ENCODE data around the gene IGFBP2. TPM values are rescaled to one million over a fixed set of nuclear protein-coding genes. Genes with fewer than 3 reads are reported as not detected.
A peak's percentile ranks its signal among the peaks of the same experiment; 100 is the strongest.

The IGFBP2 gene
- total and polyA plus RNA-seq, 2 of the 4 experiments (the other 2 are of a cell fraction) = 33.5 to 236 TPM

GRCh38 chr2:216660496-216660895, 27.3 kb downstream of the IGFBP2 start:
- Histone ChIP-seq H2BK5ac (ENCODE audit: low read depth, low read length, poor library complexity, severe bottlenecking) (no peak overlapping the region), H3K27me3 (ENCODE audit: control insufficient read depth, insufficient read depth, low read length) (no peaks in the 10 kb centered on the region; the same call in 1 of the 2 replicates), H3K27ac (ENCODE audit: insufficient read depth, low read length) (no peak overlapping the region), H2BK15ac (ENCODE audit: low read depth, low read length) (no peak overlapping the region), H4K8ac (ENCODE audit: low read depth in 2 of 2, low read length in 2 of 2) (no peak overlapping the region), H2AK9ac (replicated peaks; ENCODE audit: low read depth, low read length, poor library complexity) (peak overlapping the region; percentile 14), H3K23ac (ENCODE audit: low read depth, low read length) (no peak overlapping the region), H3K9ac (ENCODE audit: low read depth, low read length) (no peak overlapping the region), H4K91ac (ENCODE audit: insufficient read depth, low read depth, low read length) (no peak overlapping the region), H3K4ac (ENCODE audit: low read depth, low read length) (no peak overlapping the region), H3K18ac (ENCODE audit: low read depth, low read length) (no peak overlapping the region), H3K56ac (ENCODE audit: extremely low read depth, insufficient read depth, low read length) (no peak overlapping the region), H2BK20ac (ENCODE audit: low read depth, low read length) (no peak overlapping the region), H2AFZ (replicated peaks; ENCODE audit: low read length, poor library complexity) (no peak overlapping the region), H3K4me3 (ENCODE audit: insufficient read depth, low read depth, low read length) (no peak overlapping the region), H4K5ac (ENCODE audit: low read depth, low read length) (no peak overlapping the region), H3K36me3 (ENCODE audit: control insufficient read depth, insufficient read depth, low read length) (peaks cover 2% of the 10 kb centered on the region; the same call in 1 of the 2 replicates), H3K4me1 (ENCODE audit: control insufficient read depth, insufficient read depth, low read length) (no peaks in the 10 kb centered on the region; the same call in 1 of the 2 replicates), H3K14ac (replicated peaks; ENCODE audit: low read depth, low read length) (no peak overlapping the region), H4K20me1 (ENCODE audit: insufficient read depth, low read length) (no peaks in the 10 kb centered on the region), H2BK120ac (ENCODE audit: low read depth, low read length) (no peak overlapping the region), H3K9me1 (ENCODE audit: insufficient read depth, low read length) (no peaks in the 10 kb centered on the region), H2AK5ac (ENCODE audit: low read depth, low read length) (0 out of 2 replicates have a peak overlapping the region, but pooled peaks have one; percentile 25), H3K79me1 (ENCODE audit: low read depth in 1 of 2, low read length in 2 of 2) (no peaks in the 10 kb centered on the region), H3K4me2 (ENCODE audit: low read depth, low read length) (no peak overlapping the region), H3K9me3 (ENCODE audit: control insufficient read depth, insufficient read depth, low read length) (no peaks in the 10 kb centered on the region)
- ChIA-PET CTCF (no interaction called here), POLR2A (ENCODE audit: unreplicated experiment) (no interaction called here)
- DNase-seq = no peak
- no peak for TF ChIP-seq MAZ (IDR thresholded peaks at IDR 0.05; ENCODE audit: borderline replicate concordance, low read depth, low read length)
- in situ Hi-C loops (cut with MboI; ENCODE audit: low sequenced_read_pairs) (loop anchor here (10.0 kb wide), 1 partner anchor 436 kb away; no protein-coding TSS in a partner anchor), intact Hi-C loops (cut with micrococcal nuclease) (loop anchor here (10.0 kb wide), 1 partner anchor 626 kb away; no protein-coding TSS in a partner anchor), dilution Hi-C loops (cut with HindIII; ENCODE audit: low sequenced_read_pairs, unreplicated experiment) (loop anchor here (25.0 kb wide), 1 partner anchor 148 kb away; no protein-coding TSS in a partner anchor)
- no peak for ATAC-seq (ENCODE audit: low read depth)
- 93% methylated on average over 7 of the region's 10 CpGs; no CpG with 5 or more reads in 1 of the 2 experiments for WGBS, 2 experiments (ENCODE audit: extremely low coverage in 2 of 2, insufficient read length in 1 of 2)
- BruUV-seq (replicated peaks) = no TSS peak
